PFSK-1 (cell line): ENCODE measurements around the gene WIZ.

Source experiments
- FOXP2 ChIP-seq: optimal IDR thresholded peaks from 2 replicates; pipeline ENCODE3; 2011; ENCODE audit warnings: borderline replicate concordance, control low read depth, inconsistent platforms; ENCODE audit not compliant: insufficient read depth; ENCODE audit errors: extremely low read length, extremely low read depth
- POLR2AphosphoS5 ChIP-seq: IDR thresholded peaks from 2 replicates; pipeline ENCODE4 v1.6.1; 2012; ENCODE audit warnings: low read depth, mild to moderate bottlenecking, control low read depth, low read length, moderate library complexity
- REST ChIP-seq, 2 experiments: IDR thresholded peaks; 2 replicates each; pipeline versions ENCODE4 v1.6.1 to v1.8.0; 2011 to 2012; ENCODE audit warnings: low read depth in 2 of 2, low read length in 2 of 2, control low read depth in 1 of 2, inconsistent platforms in 1 of 2, mild to moderate bottlenecking in 1 of 2, moderate library complexity in 1 of 2; ENCODE audit not compliant: insufficient read depth in 1 of 2
- SIN3A ChIP-seq: IDR thresholded peaks from 2 replicates; pipeline ENCODE4 v1.6.1; 2012; ENCODE audit warnings: mild to moderate bottlenecking, low read length, moderate library complexity, borderline replicate concordance; ENCODE audit not compliant: insufficient read depth
- TAF1 ChIP-seq: IDR thresholded peaks from 2 replicates; pipeline ENCODE4 v1.6.1; 2012; ENCODE audit warnings: low read length, control low read depth, borderline replicate concordance; ENCODE audit not compliant: insufficient read depth

Gene WIZ

GRCh38 chr19:15437355-15438123 is 12.2 kb downstream of the WIZ start:
- TF ChIP-seq FOXP2 (no peak), REST (IDR thresholded peaks at IDR 0.05; ENCODE audit: insufficient read depth in 1 of 2, low read depth in 2 of 2, low read length in 2 of 2) (no peak), TAF1 (no peak), SIN3A (no peak), POLR2AphosphoS5 (no peak)

- no peak for TF ChIP-seq FOXP2
- TF ChIP-seq REST (IDR thresholded peaks at IDR 0.05; ENCODE audit: insufficient read depth in 1 of 2, low read depth in 2 of 2, low read length in 2 of 2), result no peak
- TF ChIP-seq TAF1, result no peak
- TF ChIP-seq POLR2AphosphoS5, result no peak
- no peak for TF ChIP-seq SIN3A
Measured at GRCh38 chr19:15436826-15437110, 13.0 kb downstream of the WIZ start.

GRCh38 chr19:15436012-15436825 is 13.5 kb downstream of the WIZ start:
- TF ChIP-seq TAF1, result no peak
- no peak for TF ChIP-seq SIN3A
- TF ChIP-seq POLR2AphosphoS5, result no peak
- TF ChIP-seq REST (IDR thresholded peaks at IDR 0.05; ENCODE audit: insufficient read depth in 1 of 2, low read depth in 2 of 2, low read length in 2 of 2), result no peak
- TF ChIP-seq FOXP2, result no peak

- no peak for TF ChIP-seq REST (IDR thresholded peaks at IDR 0.05; ENCODE audit: insufficient read depth in 1 of 2, low read depth in 2 of 2, low read length in 2 of 2)
- TF ChIP-seq SIN3A, result no peak
- TF ChIP-seq FOXP2, result no peak
- TF ChIP-seq POLR2AphosphoS5, result no peak
- TF ChIP-seq TAF1, result no peak
Measured at GRCh38 chr19:15433519-15434069, 16.2 kb downstream of the WIZ start.
